Measurements from ENCODE around the gene PABPC1L2A.
"Not testable (repeated sequence)": the region's sequence is repeated elsewhere in the genome, so short reads cannot be mapped to it uniquely, and the experiment has no call there.

The PABPC1L2A gene

GRCh38 chrX:73079024-73079562 is at the start of gene PABPC1L2A:
Gene PABPC1L2A (minus strand): TSS chrX:73079512. CDS start chrX:73079386, 126 bp downstream.
- DNase-seq (ENCODE audit: low read depth, low spot score), result not testable (repeated sequence)

GRCh38 chrX:73127700-73128241 is 48.5 kb upstream of the PABPC1L2A start:
- DNase-seq (ENCODE audit: low read depth, low spot score), result no peak

GRCh38 chrX:73126240-73126639 is 46.9 kb upstream of the PABPC1L2A start:
- DNase-seq (ENCODE audit: low read depth, low spot score), result no peak

- not testable (repeated sequence) for DNase-seq (ENCODE audit: low read depth, low spot score)
These were observed 20.2 kb upstream of the PABPC1L2A start for GRCh38 chrX:73099505-73099904.

GRCh38 chrX:73086766-73087165 is 7.5 kb upstream of the PABPC1L2A start:
- not testable (repeated sequence) for DNase-seq (ENCODE audit: low read depth, low spot score)

- not testable (repeated sequence) for DNase-seq (ENCODE audit: low read depth, low spot score)
These were observed 572 bp upstream of the PABPC1L2A start for GRCh38 chrX:73079884-73080283.

GRCh38 chrX:73078597-73078996 is 715 bp downstream of the PABPC1L2A start:
- not testable (repeated sequence) for DNase-seq (ENCODE audit: low read depth, low spot score)

GRCh38 chrX:73076838-73077237 is 2.5 kb downstream of the PABPC1L2A start:
- DNase-seq (ENCODE audit: low read depth, low spot score), result no peak

- no peak for DNase-seq (ENCODE audit: low read depth, low spot score)
These were observed 9.8 kb downstream of the PABPC1L2A start for GRCh38 chrX:73069365-73070035.

GRCh38 chrX:73068467-73069364 is 10.6 kb downstream of the PABPC1L2A start:
- no peak for DNase-seq (ENCODE audit: low read depth, low spot score)

GRCh38 chrX:73067761-73068466 is 11.4 kb downstream of the PABPC1L2A start:
- DNase-seq (ENCODE audit: low read depth, low spot score), result not testable (repeated sequence)

- no peak for DNase-seq (ENCODE audit: low read depth, low spot score)
These were observed 50.4 kb downstream of the PABPC1L2A start for GRCh38 chrX:73028876-73029275.

Data from activated CD4-positive, CD25-positive, alpha-beta regulatory T cell treated with anti-CD3 and anti-CD28 coated beads, Interleukin-2, amount 50 U/mL, for 16 hours (primary cell).